H9 (cell line): ENCODE data around the gene OR11G2. TPM values are rescaled to one million over a fixed set of nuclear protein-coding genes. Genes with fewer than 3 reads are reported as not detected.
"Not testable (repeated sequence)": the region's sequence is repeated elsewhere in the genome, so short reads cannot be mapped to it uniquely, and the experiment has no call there.

ENCODE experiments used
- DNase-seq: peaks from one replicate; pipeline ENCODE4 v3.0.0-alpha.2; 2017
- H2AFZ ChIP-seq: one replicate; pipeline ENCODE4 v1.6.1; 2013; ENCODE audit warnings: mild to moderate bottlenecking, low read length, control low read depth, moderate library complexity
- H2AK5ac ChIP-seq: 2 replicates; pipeline ENCODE4 v1.6.1; 2013; ENCODE audit warnings: low read length, control low read depth, mixed read lengths; ENCODE audit not compliant: insufficient read length
- H2BK120ac ChIP-seq: one replicate; pipeline ENCODE4 v1.6.1; 2013; ENCODE audit warnings: low read depth, mild to moderate bottlenecking, low read length, control low read depth, inconsistent platforms; ENCODE audit not compliant: poor library complexity, severe bottlenecking
- H2BK12ac ChIP-seq: 2 replicates; pipeline ENCODE4 v1.6.1; 2013; ENCODE audit warnings: low read length, control low read depth, mixed read lengths, low read depth; ENCODE audit not compliant: insufficient read length
- H2BK15ac ChIP-seq: 2 replicates; pipeline ENCODE4 v1.6.1; 2013; ENCODE audit warnings: low read depth, low read length, control low read depth
- H2BK20ac ChIP-seq: one replicate; pipeline ENCODE4 v1.6.1; 2013; ENCODE audit warnings: low read depth, mild to moderate bottlenecking, low read length, control low read depth, inconsistent platforms; ENCODE audit not compliant: poor library complexity, severe bottlenecking
- H2BK5ac ChIP-seq: 2 replicates; pipeline ENCODE4 v1.6.1; 2013; ENCODE audit warnings: low read length, control low read depth, mixed read lengths; ENCODE audit not compliant: insufficient read length
- H3K14ac ChIP-seq: 2 replicates; pipeline ENCODE4 v1.6.1; 2013; ENCODE audit warnings: low read length, control low read depth; ENCODE audit not compliant: insufficient read depth
- H3K18ac ChIP-seq: 2 replicates; pipeline ENCODE4 v1.6.1; 2013; ENCODE audit warnings: low read depth, mild to moderate bottlenecking, mixed read lengths, low read length, control low read depth; ENCODE audit not compliant: insufficient read length
- H3K23ac ChIP-seq: 2 replicates; pipeline ENCODE4 v1.6.1; 2013; ENCODE audit warnings: low read length, control low read depth, mixed read lengths, low read depth; ENCODE audit not compliant: insufficient read length
- H3K23me2 ChIP-seq: 2 replicates; pipeline ENCODE4 v1.6.1; 2013; ENCODE audit warnings: low read depth, mild to moderate bottlenecking, mixed read lengths, low read length, control low read depth; ENCODE audit not compliant: insufficient read length, poor library complexity, severe bottlenecking
- H3K27ac ChIP-seq: 2 replicates; pipeline ENCODE4 v1.5.1; 2013; ENCODE audit warnings: low read length, control low read depth, mixed read lengths, low read depth; ENCODE audit not compliant: insufficient read length
- H3K27me3 ChIP-seq: 2 replicates; pipeline ENCODE4 v1.6.1; 2013; ENCODE audit warnings: low read length, control low read depth, inconsistent platforms; ENCODE audit not compliant: insufficient read depth
- H3K4ac ChIP-seq: 2 replicates; pipeline ENCODE4 v1.6.1; 2013; ENCODE audit warnings: low read depth, mild to moderate bottlenecking, control low read depth, inconsistent platforms, low read length, moderate library complexity
- H3K4me1 ChIP-seq: 2 replicates; pipeline ENCODE4 v1.6.1; 2013; ENCODE audit warnings: low read length, control low read depth, inconsistent platforms; ENCODE audit not compliant: insufficient read depth
- H3K4me2 ChIP-seq: 2 replicates; pipeline ENCODE4 v1.6.1; 2013; ENCODE audit warnings: low read length, control low read depth, mixed read lengths; ENCODE audit not compliant: insufficient read length, insufficient read depth
- H3K56ac ChIP-seq: 2 replicates; pipeline ENCODE4 v1.6.1; 2013; ENCODE audit warnings: low read depth, mild to moderate bottlenecking, mixed read lengths, low read length, control low read depth; ENCODE audit not compliant: insufficient read length
- H3K79me1 ChIP-seq: 2 replicates; pipeline ENCODE4 v1.6.1; 2013; ENCODE audit warnings: low read depth, mild to moderate bottlenecking, moderate library complexity, low read length, control low read depth, inconsistent platforms; ENCODE audit not compliant: insufficient read depth, poor library complexity, severe bottlenecking
- H3K79me2 ChIP-seq: 2 replicates; pipeline ENCODE4 v1.6.1; 2013; ENCODE audit warnings: low read length, control low read depth, inconsistent platforms; ENCODE audit not compliant: insufficient read depth
- H3K9ac ChIP-seq: 2 replicates; pipeline ENCODE4 v1.6.1; 2013; ENCODE audit warnings: low read length, control low read depth, mixed read lengths; ENCODE audit not compliant: insufficient read length; ENCODE audit errors: extremely low read depth
- H3K9me3 ChIP-seq: one replicate; pipeline ENCODE4 v1.6.1; 2013; ENCODE audit warnings: low read depth, low read length, inconsistent platforms; ENCODE audit not compliant: control insufficient read depth
- H3T11ph ChIP-seq: one replicate; pipeline ENCODE4 v1.6.1; 2013; ENCODE audit warnings: mild to moderate bottlenecking, low read length, control low read depth, inconsistent platforms
- H4K20me1 ChIP-seq: one replicate; pipeline ENCODE4 v1.6.1; 2013; ENCODE audit not compliant: control insufficient read depth, insufficient read length, insufficient read depth
- H4K5ac ChIP-seq: 2 replicates; pipeline ENCODE4 v1.6.1; 2013; ENCODE audit warnings: low read depth, mild to moderate bottlenecking, mixed read lengths, low read length, control low read depth; ENCODE audit not compliant: insufficient read length
- H4K8ac ChIP-seq: replicated peaks from 2 replicates; pipeline ENCODE4 v1.6.1; 2013; ENCODE audit warnings: low read length, control low read depth, mixed read lengths, low read depth; ENCODE audit not compliant: insufficient read length
- H4K91ac ChIP-seq: 2 replicates; pipeline ENCODE4 v1.6.1; 2013; ENCODE audit warnings: low read depth, mild to moderate bottlenecking, moderate library complexity, mixed read lengths, low read length, control low read depth; ENCODE audit not compliant: insufficient read length
- H3K27ac Mint-ChIP-seq, 3 experiments: 2 replicates in 2 of 3; 3 replicates in 1 of 3; pipeline ENCODE4 v1.8.0; 2020 to 2021; ENCODE audit warnings: mixed read lengths in 3 of 3, mild to moderate bottlenecking in 1 of 3, moderate library complexity in 1 of 3
- H3K27me3 Mint-ChIP-seq: 2 replicates; pipeline ENCODE4 v1.8.0; 2021; ENCODE audit warnings: low read depth, mild to moderate bottlenecking, moderate library complexity, mixed read lengths
- H3K36me3 Mint-ChIP-seq, 3 experiments: 2 replicates in 2 of 3; 3 replicates in 1 of 3; pipeline ENCODE4 v1.8.0; 2020 to 2021; ENCODE audit warnings: low read depth in 3 of 3, mixed read lengths in 3 of 3; ENCODE audit not compliant: insufficient read depth in 1 of 3
- H3K4me1 Mint-ChIP-seq, 2 experiments: 2 replicates each; pipeline ENCODE4 v1.8.0; 2020; ENCODE audit warnings: mixed read lengths in 2 of 2
- H3K4me3 Mint-ChIP-seq, 2 experiments: 2 replicates in 1 of 2; 3 replicates in 1 of 2; pipeline ENCODE4 v1.8.0; 2020 to 2021; ENCODE audit warnings: mild to moderate bottlenecking in 2 of 2, mixed read lengths in 2 of 2, moderate library complexity in 1 of 2
- H3K9me3 Mint-ChIP-seq, 2 experiments: 2 replicates in 1 of 2; 3 replicates in 1 of 2; pipeline ENCODE4 v1.8.0; 2020; ENCODE audit warnings: mild to moderate bottlenecking in 2 of 2, mixed read lengths in 2 of 2, moderate library complexity in 1 of 2
- WGBS: extraction: QIAGEN DNeasy Blood & Tissue Kit; methylation state at CpG from one replicate; pipeline ENCODE4 v1.1.7; 2013; ENCODE audit warnings: missing lambda C conversion rate, low lambda C conversion rate, mixed read lengths; ENCODE audit not compliant: insufficient read length; ENCODE audit errors: extremely low coverage; 5-methylcytosine and 5-hydroxymethylcytosine counted together
- total RNA-seq: library from RNA; stranded (reverse); gene quantifications from 2 replicates; pipeline ENCODE4 v1.2.1, GENCODE V29; 2021
- TF ChIP-seq, protein P1 (sequence below): fragments of 200-600 bp; sonication (generic); conservative IDR thresholded peaks from 3 replicates; pipeline ENCODE4 v1.8.0; 2021; ENCODE audit warnings: antibody characterized with exemption, mild to moderate bottlenecking

The OR11G2 gene
- total RNA-seq, 1 experiment from 2014 or later, result not detected

- peaks cover 93% of the 10 kb centered on the region for H3K9me3 ChIP-seq
- no peak overlapping the region for H2AFZ ChIP-seq
- H3K4me1 ChIP-seq, result no peaks in the 10 kb centered on the region
- Mint-ChIP-seq H3K9me3 (peaks cover 87 to 88% of the 10 kb centered on the region in 2 experiments), H3K27ac (no peak overlapping the region), H3K4me1 (no peaks in the 10 kb centered on the region), H3K4me3 (no peak overlapping the region), H3K36me3 (peaks cover 8 to 38% (median 13%) of the 10 kb centered on the region in 3 experiments; a peak in 5 of 7 replicates), H3K27me3 (no peaks in the 10 kb centered on the region)
- no peaks in the 10 kb centered on the region for H3K27me3 ChIP-seq
- H2BK12ac ChIP-seq, result no peak overlapping the region
- no peak overlapping the region for H4K91ac ChIP-seq
- H3K79me1 ChIP-seq, result no peaks in the 10 kb centered on the region
- H3T11ph ChIP-seq, result no peak overlapping the region
- H2BK15ac ChIP-seq, result no peak overlapping the region
- H3K23me2 ChIP-seq, result no peaks in the 10 kb centered on the region
- no peaks in the 10 kb centered on the region for H3K79me2 ChIP-seq
- H4K5ac ChIP-seq, result no peak overlapping the region
- TF ChIP-seq, protein P1, sequence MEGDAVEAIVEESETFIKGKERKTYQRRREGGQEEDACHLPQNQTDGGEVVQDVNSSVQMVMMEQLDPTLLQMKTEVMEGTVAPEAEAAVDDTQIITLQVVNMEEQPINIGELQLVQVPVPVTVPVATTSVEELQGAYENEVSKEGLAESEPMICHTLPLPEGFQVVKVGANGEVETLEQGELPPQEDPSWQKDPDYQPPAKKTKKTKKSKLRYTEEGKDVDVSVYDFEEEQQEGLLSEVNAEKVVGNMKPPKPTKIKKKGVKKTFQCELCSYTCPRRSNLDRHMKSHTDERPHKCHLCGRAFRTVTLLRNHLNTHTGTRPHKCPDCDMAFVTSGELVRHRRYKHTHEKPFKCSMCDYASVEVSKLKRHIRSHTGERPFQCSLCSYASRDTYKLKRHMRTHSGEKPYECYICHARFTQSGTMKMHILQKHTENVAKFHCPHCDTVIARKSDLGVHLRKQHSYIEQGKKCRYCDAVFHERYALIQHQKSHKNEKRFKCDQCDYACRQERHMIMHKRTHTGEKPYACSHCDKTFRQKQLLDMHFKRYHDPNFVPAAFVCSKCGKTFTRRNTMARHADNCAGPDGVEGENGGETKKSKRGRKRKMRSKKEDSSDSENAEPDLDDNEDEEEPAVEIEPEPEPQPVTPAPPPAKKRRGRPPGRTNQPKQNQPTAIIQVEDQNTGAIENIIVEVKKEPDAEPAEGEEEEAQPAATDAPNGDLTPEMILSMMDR, result no peak
- H3K14ac ChIP-seq, result no peak overlapping the region
- H4K8ac ChIP-seq, result no peak overlapping the region
- H2BK5ac ChIP-seq, result no peak overlapping the region
- no peak overlapping the region for H3K9ac ChIP-seq
- no peak overlapping the region for H2BK120ac ChIP-seq
- no peak overlapping the region for H3K4ac ChIP-seq
- H4K20me1 ChIP-seq, result no peaks in the 10 kb centered on the region
- no peak overlapping the region for H3K27ac ChIP-seq
- no peak overlapping the region for H2AK5ac ChIP-seq
- H2BK20ac ChIP-seq, result no peak overlapping the region
- no peak overlapping the region for H3K4me2 ChIP-seq
- no peak overlapping the region for H3K23ac ChIP-seq
- no peak overlapping the region for H3K18ac ChIP-seq
- no peak for DNase-seq
- no peak overlapping the region for H3K56ac ChIP-seq
Measured at GRCh38 chr14:20194101-20194500, 3.4 kb downstream of the OR11G2 start.

DNA sequence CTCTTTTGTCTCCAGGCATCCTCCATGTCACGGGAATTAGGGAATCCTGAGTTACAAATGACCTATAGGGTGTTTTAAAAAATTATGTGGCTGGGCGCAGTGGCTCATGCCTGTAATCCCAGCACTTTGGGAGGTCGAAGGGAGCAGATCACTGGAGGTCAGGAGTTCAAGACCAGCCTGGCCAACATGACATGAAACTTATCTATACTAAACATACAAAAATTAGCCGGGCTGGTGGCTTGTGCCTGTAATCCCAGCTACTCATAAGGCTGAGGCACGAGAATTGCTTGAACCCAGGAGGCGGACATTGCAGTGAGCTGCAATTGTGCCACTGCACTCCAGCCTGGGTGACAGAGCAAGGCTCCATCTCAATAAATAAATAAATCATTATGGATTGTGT is 4.5 kb downstream of the OR11G2 start:
- not testable (repeated sequence) for H4K8ac ChIP-seq, H4K20me1 ChIP-seq, H2BK12ac ChIP-seq, H3K23ac ChIP-seq, H3K27ac Mint-ChIP-seq, H3K9ac ChIP-seq, H3K79me1 ChIP-seq, DNase-seq, H3K79me2 ChIP-seq, H2AK5ac ChIP-seq, H3K4ac ChIP-seq, H2AFZ ChIP-seq, H3K4me3 Mint-ChIP-seq, H3K4me2 ChIP-seq, H3K56ac ChIP-seq, H3K23me2 ChIP-seq, H3K18ac ChIP-seq, H2BK5ac ChIP-seq, H3K27me3 Mint-ChIP-seq, H3K4me1 Mint-ChIP-seq, H3T11ph ChIP-seq, H4K91ac ChIP-seq, H2BK120ac ChIP-seq, H3K27me3 ChIP-seq, H2BK20ac ChIP-seq, H3K4me1 ChIP-seq, H2BK15ac ChIP-seq, H3K27ac ChIP-seq, H3K14ac ChIP-seq, H4K5ac ChIP-seq
- Mint-ChIP-seq H3K36me3 (peaks cover 11 to 37% (median 13%) of the 10 kb centered on the region in 3 experiments; a peak in 5 of 7 replicates), H3K9me3 (peaks cover 87 to 88% of the 10 kb centered on the region in 2 experiments)
- WGBS, result no CpG with 5 or more reads among the region's 6 CpGs
- H3K9me3 ChIP-seq, result peaks cover 91% of the 10 kb centered on the region
